ENCODE data around the gene CYP4F22. TPM values are rescaled to one million over a fixed set of nuclear protein-coding genes. Genes with fewer than 3 reads are reported as not detected.

The CYP4F22 gene
- total and polyA plus RNA-seq, 10 of the 15 experiments (the other 5 are each of a cell fraction or from before 2014, with no cell fraction given): not detected

GRCh38 chr19:15498156-15498858 is 10.0 kb upstream of the CYP4F22 start:
- H3K4me2 ChIP-seq (ENCODE audit: control insufficient read depth, insufficient read depth): no peak overlapping the region
- DNase-seq (ENCODE audit: low read depth, low spot score): no peak
- no peaks in the 10 kb centered on the region for H3K4me1 ChIP-seq (ENCODE audit: control insufficient read depth, insufficient read depth, low read length)
- intact Hi-C loops (cut with micrococcal nuclease; ENCODE audit: unreplicated experiment) (no loop called here), in situ Hi-C loops (cut with MboI) (no loop called here)
- no peak overlapping the region for H3K4me3 ChIP-seq
- H4K20me1 ChIP-seq (ENCODE audit: control insufficient read depth, insufficient read depth): no peaks in the 10 kb centered on the region
- SMC1A ChIA-PET (ENCODE audit: uncharacterized antibody, unreplicated experiment): no interaction called here
- FAIRE-seq: no peak
- H3K27me3 ChIP-seq (replicated peaks in 1 of 2; ENCODE audit: control insufficient read depth in 2 of 2, insufficient read depth in 2 of 2, low read length in 1 of 2): no peaks in the 10 kb centered on the region
- CTCF ChIA-PET: no interaction called here
- POLR2A ChIA-PET: no interaction called here
- no peaks in the 10 kb centered on the region for H3K79me2 ChIP-seq (ENCODE audit: control insufficient read depth, insufficient read depth, low read length)
- no peak overlapping the region for H2AFZ ChIP-seq (ENCODE audit: control insufficient read depth, low read depth, low read length)
- no peak overlapping the region for H3K27ac ChIP-seq (ENCODE audit: control insufficient read depth, insufficient read depth)
- H3K9ac ChIP-seq (ENCODE audit: control insufficient read depth, insufficient read depth, low read length): no peak overlapping the region
- no peaks in the 10 kb centered on the region for H3K36me3 ChIP-seq (ENCODE audit: control insufficient read depth in 2 of 2, insufficient read depth in 2 of 2, low read length in 1 of 2)
- no peak for ATAC-seq
- TF ChIP-seq CBFB (IDR thresholded peaks at IDR 0.05; ENCODE audit: low read depth) (no peak), POLR2AphosphoS2 (IDR thresholded peaks at IDR 0.05; ENCODE audit: low read depth, low read length) (no peak), RBBP5 (conservative IDR thresholded peaks at IDR 0.05) (no peak), STAT1 (conservative IDR thresholded peaks at IDR 0.05) (no peak), RCOR1 (conservative IDR thresholded peaks at IDR 0.05; ENCODE audit: low read depth, low read length) (no peak), E2F4 (IDR thresholded peaks at IDR 0.05; ENCODE audit: low read depth, low read length) (no peak), MEF2A (IDR thresholded peaks at IDR 0.05; ENCODE audit: insufficient read depth, low read depth, low read length) (no peak), SRF (IDR thresholded peaks at IDR 0.05; ENCODE audit: low read depth in 2 of 2, low read length in 2 of 2) (no peak), NR2F1 (conservative IDR thresholded peaks at IDR 0.05) (no peak), IRF5 (IDR thresholded peaks at IDR 0.05; ENCODE audit: borderline replicate concordance) (no peak), IRF4 (IDR thresholded peaks at IDR 0.05; ENCODE audit: low read depth, low read length) (no peak)
- RAD21 ChIA-PET (ENCODE audit: unreplicated experiment): no interaction called here
- no peaks in the 10 kb centered on the region for H3K9me3 ChIP-seq (replicated peaks; ENCODE audit: control insufficient read depth, insufficient read depth, low read length)
- no TSS peak for BruUV-seq (replicated peaks)
- WGBS (ENCODE audit: insufficient coverage, insufficient replicate concordance, low lambda C conversion rate, missing lambda C conversion rate): 63% methylated on average over 10 of the region's 10 CpGs

Measured in GM12878 (cell line).